Measurements from ENCODE around the gene IQSEC2.

DNA sequence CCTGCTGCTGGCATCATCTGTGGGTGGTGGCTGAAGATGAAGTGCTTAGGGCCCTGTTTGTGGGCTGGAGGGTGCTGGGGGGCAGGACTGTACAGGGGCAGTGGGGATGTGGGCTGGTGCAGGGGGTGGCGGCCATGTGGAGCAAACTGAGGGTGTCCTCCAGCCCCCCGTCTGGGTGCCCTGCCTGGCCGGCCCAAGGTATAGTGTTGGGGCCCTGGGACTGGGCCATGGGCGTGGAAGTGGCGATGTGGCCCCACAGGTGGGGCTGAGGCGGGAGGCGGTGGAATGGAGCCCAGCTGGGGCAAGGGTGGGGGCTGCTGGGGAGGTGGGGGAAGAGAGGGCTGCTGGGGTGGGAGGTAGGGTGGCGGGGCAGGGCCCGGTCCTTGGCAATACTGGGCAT is 46.9 kb downstream of the IQSEC2 start:
- TF ChIP-seq, protein P1, sequence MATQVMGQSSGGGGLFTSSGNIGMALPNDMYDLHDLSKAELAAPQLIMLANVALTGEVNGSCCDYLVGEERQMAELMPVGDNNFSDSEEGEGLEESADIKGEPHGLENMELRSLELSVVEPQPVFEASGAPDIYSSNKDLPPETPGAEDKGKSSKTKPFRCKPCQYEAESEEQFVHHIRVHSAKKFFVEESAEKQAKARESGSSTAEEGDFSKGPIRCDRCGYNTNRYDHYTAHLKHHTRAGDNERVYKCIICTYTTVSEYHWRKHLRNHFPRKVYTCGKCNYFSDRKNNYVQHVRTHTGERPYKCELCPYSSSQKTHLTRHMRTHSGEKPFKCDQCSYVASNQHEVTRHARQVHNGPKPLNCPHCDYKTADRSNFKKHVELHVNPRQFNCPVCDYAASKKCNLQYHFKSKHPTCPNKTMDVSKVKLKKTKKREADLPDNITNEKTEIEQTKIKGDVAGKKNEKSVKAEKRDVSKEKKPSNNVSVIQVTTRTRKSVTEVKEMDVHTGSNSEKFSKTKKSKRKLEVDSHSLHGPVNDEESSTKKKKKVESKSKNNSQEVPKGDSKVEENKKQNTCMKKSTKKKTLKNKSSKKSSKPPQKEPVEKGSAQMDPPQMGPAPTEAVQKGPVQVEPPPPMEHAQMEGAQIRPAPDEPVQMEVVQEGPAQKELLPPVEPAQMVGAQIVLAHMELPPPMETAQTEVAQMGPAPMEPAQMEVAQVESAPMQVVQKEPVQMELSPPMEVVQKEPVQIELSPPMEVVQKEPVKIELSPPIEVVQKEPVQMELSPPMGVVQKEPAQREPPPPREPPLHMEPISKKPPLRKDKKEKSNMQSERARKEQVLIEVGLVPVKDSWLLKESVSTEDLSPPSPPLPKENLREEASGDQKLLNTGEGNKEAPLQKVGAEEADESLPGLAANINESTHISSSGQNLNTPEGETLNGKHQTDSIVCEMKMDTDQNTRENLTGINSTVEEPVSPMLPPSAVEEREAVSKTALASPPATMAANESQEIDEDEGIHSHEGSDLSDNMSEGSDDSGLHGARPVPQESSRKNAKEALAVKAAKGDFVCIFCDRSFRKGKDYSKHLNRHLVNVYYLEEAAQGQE (IDR thresholded peaks at IDR 0.05; ENCODE audit: insufficient replicate concordance, low read depth): no peak
- TF ChIP-seq, protein P2, sequence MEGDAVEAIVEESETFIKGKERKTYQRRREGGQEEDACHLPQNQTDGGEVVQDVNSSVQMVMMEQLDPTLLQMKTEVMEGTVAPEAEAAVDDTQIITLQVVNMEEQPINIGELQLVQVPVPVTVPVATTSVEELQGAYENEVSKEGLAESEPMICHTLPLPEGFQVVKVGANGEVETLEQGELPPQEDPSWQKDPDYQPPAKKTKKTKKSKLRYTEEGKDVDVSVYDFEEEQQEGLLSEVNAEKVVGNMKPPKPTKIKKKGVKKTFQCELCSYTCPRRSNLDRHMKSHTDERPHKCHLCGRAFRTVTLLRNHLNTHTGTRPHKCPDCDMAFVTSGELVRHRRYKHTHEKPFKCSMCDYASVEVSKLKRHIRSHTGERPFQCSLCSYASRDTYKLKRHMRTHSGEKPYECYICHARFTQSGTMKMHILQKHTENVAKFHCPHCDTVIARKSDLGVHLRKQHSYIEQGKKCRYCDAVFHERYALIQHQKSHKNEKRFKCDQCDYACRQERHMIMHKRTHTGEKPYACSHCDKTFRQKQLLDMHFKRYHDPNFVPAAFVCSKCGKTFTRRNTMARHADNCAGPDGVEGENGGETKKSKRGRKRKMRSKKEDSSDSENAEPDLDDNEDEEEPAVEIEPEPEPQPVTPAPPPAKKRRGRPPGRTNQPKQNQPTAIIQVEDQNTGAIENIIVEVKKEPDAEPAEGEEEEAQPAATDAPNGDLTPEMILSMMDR (IDR thresholded peaks at IDR 0.05; ENCODE audit: insufficient read depth, low read length): no peak
- TF ChIP-seq POLR2AphosphoS5 (IDR thresholded peaks at IDR 0.05; ENCODE audit: low read depth) (no peak), GABPA (IDR thresholded peaks at IDR 0.05; ENCODE audit: low read depth) (no peak), SPI1 (IDR thresholded peaks at IDR 0.05; ENCODE audit: borderline replicate concordance, low read depth) (no peak)

All from HL-60 (cell line).